Stimulated activated CD8-positive, alpha-beta memory T cell treated with anti-CD3 and anti-CD28 coated beads, Interleukin-4, amount 100 ng/mL, for 48 hours (primary cell): ENCODE data around the gene CCDC12.

ENCODE experiments used
- DNase-seq: peaks from one replicate; pipeline ENCODE4 v3.0.0-alpha.2; 2020

Gene CCDC12

DNA sequence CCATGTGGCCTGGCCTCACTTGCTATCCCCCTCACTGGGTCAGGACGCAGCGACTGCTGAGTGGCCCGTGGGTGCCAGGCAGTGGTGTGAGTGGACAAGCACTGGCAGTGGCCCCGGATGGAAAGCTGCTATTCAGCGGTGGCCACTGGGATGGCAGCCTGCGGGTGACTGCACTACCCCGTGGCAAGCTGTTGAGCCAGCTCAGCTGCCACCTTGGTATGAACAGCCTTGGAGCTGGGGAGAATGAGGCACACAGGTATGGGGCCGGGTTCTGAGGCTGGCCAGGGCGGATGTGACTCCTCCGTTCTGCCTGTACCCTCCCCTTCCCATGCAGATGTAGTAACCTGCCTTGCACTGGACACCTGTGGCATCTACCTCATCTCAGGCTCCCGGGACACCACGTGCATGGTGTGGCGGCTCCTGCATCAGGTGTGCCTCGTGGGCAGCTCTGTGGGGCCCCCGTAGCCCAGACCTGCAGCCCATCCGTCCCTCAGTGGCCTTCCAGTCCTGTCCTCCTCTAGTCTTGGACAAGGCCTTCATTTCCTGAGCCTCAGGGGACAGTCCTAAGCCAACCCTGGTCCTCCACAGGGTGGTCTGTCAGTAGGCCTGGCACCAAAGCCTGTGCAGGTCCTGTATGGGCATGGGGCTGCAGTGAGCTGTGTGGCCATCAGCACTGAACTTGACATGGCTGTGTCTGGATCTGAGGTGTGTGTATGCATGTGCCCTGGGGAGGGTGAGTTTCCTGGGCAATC, 31.1 kb upstream of the CCDC12 start:
- no peak for DNase-seq

DNA sequence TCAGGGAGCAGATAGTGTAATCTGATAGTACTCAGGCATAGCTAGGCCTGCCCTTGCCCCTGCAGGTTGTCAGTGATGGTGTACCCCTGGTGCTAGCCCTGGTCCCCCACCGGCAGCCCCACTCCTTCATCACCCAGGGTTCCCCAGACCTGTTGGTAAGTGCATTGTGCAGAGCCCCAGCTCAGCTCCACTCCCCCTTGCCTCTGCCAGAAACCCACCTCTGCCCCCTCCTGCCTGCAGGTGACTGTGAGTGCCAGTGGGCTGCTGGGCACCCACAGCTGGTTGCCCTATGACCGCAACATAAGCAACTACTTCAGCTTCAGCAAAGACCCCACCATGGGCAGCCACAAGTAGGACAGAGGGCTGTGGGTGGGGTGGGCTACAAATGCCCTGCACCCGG, 30.5 kb upstream of the CCDC12 start:
- DNase-seq = no peak

- no peak for DNase-seq
Measured at GRCh38 chr3:47006145-47006651, 29.7 kb upstream of the CCDC12 start.

DNA sequence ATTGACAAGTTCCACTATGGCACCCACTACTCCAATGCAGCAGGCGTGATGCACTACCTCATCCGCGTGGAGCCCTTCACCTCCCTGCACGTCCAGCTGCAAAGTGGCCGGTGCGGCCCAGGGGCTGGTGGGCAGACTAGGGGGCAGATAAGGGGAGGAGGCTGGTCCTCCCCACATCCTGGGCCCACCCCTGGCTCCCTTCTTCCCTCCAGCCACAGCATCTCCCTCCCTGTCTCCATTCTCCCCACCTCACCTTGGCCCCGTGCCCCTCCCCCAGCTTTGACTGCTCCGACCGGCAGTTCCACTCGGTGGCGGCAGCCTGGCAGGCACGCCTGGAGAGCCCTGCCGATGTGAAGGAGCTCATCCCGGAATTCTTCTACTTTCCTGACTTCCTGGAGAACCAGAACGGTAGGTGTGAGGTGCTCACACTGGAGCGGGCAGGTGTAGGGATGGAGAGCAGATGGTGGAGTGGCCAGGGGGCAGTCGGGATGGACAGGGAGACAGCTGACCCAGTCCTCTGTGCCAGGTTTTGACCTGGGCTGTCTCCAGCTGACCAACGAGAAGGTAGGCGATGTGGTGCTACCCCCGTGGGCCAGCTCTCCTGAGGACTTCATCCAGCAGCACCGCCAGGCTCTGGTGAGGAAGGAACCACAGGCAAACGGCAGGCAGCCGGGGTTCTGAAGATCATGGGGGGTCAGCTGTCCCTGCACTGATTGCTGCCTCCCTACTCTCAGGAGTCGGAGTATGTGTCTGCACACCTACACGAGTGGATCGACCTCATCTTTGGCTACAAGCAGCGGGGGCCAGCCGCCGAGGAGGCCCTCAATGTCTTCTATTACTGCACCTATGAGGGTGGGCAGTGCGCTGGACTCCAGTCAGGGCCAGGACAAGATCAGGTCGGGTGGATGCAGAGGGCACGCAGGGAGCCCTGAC, 28.9 kb upstream of the CCDC12 start:
- DNase-seq = no peak

DNA sequence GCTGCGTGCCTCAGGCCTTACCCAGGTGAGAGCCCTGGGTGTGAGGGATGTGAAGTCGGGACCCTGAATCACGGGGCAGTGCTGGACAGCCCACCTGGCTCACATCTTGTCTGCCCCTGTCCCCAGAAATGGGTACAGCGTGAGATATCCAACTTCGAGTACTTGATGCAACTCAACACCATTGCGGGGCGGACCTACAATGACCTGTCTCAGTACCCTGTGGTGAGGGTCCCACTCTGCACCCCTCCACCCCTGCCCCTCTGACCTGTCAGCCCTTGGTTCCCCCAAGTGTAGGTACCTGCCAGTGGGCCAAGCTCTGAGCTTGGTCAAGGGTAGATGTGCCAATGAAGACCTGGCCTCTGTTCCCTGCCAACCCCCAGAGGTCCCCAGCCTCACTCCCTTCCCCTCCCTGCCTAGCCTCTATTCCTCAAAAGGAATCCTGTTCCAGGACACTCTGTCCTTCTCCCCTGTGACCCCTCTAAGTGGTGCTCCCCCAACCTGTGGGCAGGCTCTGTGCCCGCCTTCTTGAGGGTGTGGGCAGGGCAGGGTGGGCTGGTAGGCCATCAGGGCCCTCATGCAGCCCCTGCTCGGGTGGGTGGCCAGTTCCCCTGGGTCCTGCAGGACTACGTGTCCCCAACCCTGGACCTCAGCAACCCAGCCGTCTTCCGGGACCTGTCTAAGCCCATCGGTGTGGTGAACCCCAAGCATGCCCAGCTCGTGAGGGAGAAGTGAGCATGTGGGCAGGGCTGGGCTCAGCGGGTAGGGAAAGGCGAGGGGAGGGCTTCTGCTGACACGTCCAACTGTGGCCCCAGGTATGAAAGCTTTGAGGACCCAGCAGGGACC, 28.0 kb upstream of the CCDC12 start:
- DNase-seq = no peak

DNA sequence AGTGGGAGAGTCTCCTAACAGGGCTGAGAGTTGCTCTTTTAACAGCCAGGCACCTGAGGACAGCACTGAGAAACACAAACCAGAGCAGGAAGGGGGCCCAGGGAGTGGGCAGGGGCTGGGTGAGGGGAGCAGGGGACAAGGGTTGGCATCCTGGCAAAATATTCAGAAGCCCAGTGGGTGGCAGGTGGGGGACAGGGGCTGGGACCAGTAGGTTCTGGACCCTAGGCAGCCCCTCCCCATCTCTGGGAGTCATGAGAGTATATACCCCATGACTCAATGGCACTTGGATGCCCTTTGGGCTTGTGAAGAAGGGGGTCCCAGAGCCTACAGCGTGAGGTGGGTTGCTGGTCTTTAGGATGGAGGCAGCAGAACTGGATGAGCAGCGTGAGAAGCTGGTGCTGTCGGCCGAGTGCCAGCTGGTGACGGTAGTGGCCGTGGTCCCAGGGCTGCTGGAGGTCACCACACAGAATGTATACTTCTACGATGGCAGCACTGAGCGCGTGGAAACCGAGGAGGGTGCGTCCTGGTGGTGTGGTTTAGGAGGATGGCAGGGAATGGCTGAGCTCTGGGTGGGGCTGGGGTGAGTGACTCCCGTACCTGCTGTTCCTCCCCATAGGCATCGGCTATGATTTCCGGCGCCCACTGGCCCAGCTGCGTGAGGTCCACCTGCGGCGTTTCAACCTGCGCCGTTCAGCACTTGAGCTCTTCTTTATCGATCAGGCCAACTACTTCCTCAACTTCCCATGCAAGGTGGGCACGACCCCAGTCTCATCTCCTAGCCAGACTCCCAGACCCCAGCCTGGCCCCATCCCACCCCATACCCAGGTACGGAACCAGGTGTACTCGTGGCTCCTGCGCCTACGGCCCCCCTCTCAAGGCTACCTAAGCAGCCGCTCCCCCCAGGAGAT, 27.2 kb upstream of the CCDC12 start:
- DNase-seq = no peak

GRCh38 chr3:47003056-47003410, 26.5 kb upstream of the CCDC12 start:
- no peak for DNase-seq

DNA sequence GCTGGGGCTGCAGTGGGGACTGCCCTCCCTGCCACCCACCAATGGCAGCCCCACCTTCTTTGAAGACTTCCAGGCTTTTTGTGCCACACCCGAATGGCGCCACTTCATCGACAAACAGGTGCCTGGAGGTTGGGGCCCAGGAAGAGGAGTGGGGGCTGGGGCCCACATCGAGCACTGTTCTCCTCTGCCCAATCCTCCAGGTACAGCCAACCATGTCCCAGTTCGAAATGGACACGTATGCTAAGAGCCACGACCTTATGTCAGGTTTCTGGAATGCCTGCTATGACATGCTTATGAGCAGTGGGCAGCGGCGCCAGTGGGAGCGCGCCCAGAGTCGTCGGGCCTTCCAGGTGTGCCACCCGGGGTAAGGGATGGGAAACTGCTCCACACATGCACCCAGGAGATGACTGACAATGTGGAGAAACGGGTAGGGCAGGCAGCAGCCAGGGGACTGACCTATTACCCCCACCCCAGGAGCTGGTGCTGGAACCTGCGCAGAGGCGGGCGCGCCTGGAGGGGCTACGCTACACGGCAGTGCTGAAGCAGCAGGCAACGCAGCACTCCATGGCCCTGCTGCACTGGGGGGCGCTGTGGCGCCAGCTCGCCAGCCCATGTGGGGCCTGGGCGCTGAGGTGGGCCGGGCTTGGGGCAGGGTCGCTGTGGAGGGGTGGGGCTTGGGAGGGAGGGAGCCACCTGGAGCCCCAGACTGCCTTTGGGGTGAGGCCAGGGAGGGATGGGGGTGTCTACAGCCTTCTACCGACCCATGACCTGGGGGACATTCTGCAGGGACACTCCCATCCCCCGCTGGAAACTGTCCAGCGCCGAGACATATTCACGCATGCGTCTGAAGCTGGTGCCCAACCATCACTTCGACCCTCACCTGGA, 25.9 kb upstream of the CCDC12 start:
- DNase-seq = no peak

DNA sequence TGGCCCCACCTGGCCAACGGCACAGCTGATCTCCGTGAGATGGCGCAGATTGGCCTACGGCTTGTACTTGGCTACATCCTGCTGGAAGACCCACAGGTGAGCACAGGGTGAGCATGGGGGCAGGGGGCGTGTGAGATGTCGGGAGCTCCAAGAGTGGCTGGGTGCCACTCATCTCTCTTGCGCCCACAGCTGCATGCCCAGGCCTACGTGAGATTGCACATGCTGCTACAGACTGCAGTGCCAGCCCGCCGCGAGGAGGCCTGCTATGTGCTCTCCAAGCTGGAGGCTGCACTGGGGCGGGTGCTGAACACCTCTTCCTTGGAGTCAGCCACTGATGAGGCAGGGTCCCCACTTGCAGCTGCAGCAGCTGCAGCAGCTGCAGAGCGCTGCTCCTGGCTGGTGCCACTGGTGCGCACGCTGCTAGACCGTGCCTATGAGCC, 25.2 kb upstream of the CCDC12 start:
- no peak for DNase-seq

DNA sequence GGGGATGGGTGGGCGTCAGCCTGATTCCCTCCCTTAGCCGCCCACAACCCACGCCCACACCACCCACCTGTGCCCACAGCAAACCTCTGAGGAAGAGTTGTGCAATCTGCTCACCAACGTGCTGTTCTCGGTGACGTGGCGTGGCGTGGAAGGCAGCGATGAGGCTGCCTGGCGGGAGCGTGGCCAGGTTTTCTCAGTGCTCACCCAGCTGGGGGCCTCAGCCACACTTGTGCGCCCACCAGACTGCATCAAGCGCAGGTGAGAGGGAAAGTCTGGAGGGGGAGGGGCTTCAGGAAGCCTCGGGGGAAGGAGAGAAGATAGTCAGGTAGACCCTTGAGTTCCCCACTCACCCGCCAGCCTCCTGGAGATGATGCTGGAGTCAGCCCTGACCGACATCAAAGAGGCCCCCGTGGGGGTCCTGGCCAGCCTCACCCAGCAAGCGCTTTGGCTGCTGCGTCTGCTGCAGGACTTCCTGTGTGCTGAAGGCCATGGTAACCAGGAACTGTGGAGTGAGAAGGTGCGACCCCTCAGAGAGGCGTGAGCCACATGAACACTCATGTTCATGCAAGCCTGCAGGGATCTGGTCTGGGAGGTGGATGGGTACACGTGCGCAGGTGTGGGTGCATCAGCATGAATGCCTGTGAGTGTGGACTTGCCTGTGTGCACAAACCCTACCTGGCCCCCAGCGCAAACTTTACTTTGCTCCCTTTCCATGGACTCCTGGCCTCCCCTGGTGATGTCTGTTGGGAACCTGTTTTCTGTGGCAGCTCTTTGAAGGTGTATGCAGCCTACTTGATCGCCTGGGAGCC, 24.6 kb upstream of the CCDC12 start:
- no peak for DNase-seq

DNA sequence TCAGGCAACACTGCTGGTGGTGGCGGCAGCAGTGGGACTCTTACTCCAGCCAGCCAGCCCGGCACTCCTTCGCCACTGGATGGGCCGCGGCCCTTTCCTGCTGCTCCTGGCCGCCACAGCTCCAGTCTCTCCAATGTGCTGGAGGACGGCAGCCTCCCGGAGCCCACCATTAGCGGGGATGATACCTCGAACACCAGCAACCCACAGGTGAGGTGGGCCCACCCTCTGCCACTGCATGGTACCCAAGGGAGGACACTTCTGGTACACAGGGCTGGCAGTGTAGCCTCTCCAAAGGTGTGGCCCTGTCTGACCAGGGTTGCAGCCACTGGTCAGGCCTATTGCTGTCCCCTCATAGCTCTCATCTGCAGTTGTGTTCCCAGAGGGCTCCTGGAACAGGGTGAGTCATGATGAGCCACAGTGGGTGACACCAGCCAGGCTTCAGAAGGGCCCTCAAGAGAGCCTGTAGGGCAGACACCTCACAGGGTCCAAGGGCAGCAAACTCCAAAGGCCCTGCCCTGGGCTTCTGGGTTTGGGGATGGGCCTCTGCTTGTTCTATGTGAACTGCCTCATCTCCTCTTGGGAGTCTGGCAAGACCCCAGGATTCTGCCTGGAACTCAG, 23.8 kb upstream of the CCDC12 start:
- DNase-seq = no peak

GRCh38 chr3:46999516-47000197, 23.1 kb upstream of the CCDC12 start:
- no peak for DNase-seq

DNA sequence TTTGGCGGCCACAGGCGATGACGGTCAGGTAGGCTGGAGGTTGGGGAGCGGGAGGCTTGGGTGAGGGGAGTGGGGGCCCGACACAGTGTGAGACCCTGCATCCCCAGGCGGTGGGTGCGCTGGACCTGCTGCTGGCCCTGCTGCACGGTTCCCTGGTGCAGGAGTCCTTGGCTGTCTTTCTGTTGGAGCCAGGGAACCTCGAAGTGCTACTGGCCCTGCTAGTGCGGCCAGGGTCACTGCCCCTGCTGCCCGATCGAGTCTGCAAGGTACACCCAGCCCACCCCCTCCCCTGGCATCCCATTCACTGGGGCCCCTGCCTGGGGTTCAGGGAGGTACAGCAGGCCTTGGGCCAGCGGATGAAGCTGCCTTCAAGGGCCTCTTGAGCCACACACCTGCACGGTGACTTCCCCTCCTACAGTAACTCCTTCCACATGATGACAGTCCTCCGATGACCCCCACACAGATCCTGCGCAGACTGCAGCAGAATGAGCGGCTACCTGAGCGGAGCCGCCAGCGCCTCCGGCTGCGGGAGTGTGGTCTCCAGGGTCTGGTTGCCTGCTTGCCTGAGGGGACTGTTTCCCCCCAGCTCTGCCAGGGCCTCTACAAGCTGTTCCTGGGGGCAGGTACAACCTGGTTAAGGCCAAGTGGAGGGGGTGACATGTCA, 22.4 kb upstream of the CCDC12 start:
- DNase-seq = no peak

DNA sequence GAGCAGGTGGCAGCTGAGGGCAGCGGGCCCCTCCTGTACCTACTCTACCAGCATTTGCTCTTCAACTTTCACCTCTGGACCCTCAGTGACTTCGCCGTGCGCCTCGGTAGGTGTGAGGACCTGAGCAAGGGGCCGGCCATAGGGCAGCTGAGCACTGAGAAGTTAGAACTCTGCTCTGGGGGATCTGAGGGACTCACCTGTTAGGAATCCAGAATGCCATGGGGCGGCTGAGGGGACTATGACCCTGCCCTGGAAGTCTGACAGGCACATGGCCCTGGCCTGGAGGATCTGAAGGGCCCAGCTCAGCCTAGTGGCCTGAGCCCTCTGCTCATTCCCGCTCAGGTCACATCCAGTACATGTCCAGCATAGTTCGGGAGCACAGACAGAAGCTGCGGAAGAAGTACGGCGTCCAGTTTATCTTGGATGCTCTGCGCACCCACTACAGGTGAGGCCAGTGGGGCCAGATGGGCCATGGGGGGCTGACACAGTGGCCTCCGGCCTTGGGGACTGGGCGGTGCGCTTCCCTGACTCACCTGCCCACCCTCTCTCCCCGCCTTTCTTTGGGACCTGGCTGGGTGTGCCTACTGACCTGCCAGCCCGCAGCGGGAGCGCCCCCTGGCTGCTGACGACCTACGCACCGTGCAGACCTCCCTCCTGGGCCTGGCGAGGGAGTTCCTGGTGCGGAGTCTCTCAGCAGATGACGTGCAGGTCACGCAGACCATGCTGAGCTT, 21.7 kb upstream of the CCDC12 start:
- DNase-seq = peak; percentile 85

- DNase-seq = no peak
Measured at GRCh38 chr3:46997453-46998091, 21.0 kb upstream of the CCDC12 start.

GRCh38 chr3:46996689-46997452, 20.3 kb upstream of the CCDC12 start:
- DNase-seq = no peak
